ENCODE measurements around the gene PPA1.

GRCh38 chr10:70174058-70174741 lies 59.0 kb downstream of the PPA1 start:
- peak in 1 of 3 donors; percentile 7 for TF ChIP-seq POLR2A (IDR thresholded peaks at IDR 0.05)
- peak in 1 of 3 donors; percentile 57 for TF ChIP-seq POLR2AphosphoS5 (IDR thresholded peaks at IDR 0.05)
- TF ChIP-seq CTCF (IDR thresholded peaks at IDR 0.05 in 8 of 11, conservative IDR thresholded peaks at IDR 0.05 in 3 of 11), result no peak

Data from spleen (tissue), 7 donors.